IMR-90 (cell line): ENCODE data around the gene RPS2.

Experiments used
- CEBPB ChIP-seq: IDR thresholded peaks from 2 replicates; pipeline ENCODE4 v1.6.1; 2012; ENCODE audit warnings: low read depth, low read length, improper control_type of control experiment
- CTCF ChIP-seq: conservative IDR thresholded peaks from 2 replicates; pipeline ENCODE4 v1.5.1; 2012; ENCODE audit warnings: mild to moderate bottlenecking, low read depth, low read length, improper control_type of control experiment
- FOS ChIP-seq: fragments of 150-350 bp; IDR thresholded peaks from 2 replicates; pipeline ENCODE4 v1.6.1; 2016; ENCODE audit warnings: low read depth, low read length
- MAZ ChIP-seq: IDR thresholded peaks from 2 replicates; pipeline ENCODE4 v1.6.1; 2012; ENCODE audit warnings: low read depth, mild to moderate bottlenecking, low read length, improper control_type of control experiment, moderate library complexity, borderline replicate concordance
- POLR2A ChIP-seq: IDR thresholded peaks from 2 replicates; pipeline ENCODE4 v1.6.1; 2012; ENCODE audit warnings: mild to moderate bottlenecking, low read depth, low read length
- RAD21 ChIP-seq: IDR thresholded peaks from 2 replicates; pipeline ENCODE4 v1.6.1; 2012; ENCODE audit warnings: low read length, improper control_type of control experiment
- RCOR1 ChIP-seq: IDR thresholded peaks from 2 replicates; pipeline ENCODE4 v1.6.1; 2012; ENCODE audit warnings: mild to moderate bottlenecking, low read length, improper control_type of control experiment; ENCODE audit not compliant: insufficient replicate concordance
- RFX5 ChIP-seq: IDR thresholded peaks from 2 replicates; pipeline ENCODE4 v1.8.0; 2012; ENCODE audit warnings: low read depth, mild to moderate bottlenecking, low read length, moderate library complexity
- TF ChIP-seq, protein P1 (sequence below): fragments of 150-350 bp; IDR thresholded peaks from 2 replicates; pipeline ENCODE4 v1.6.1; 2017; ENCODE audit warnings: mild to moderate bottlenecking, antibody characterized with exemption, low read length, low read depth
- TF ChIP-seq, protein P2 (sequence below): fragments of 150-350 bp; IDR thresholded peaks from 2 replicates; pipeline ENCODE4 v1.6.1; 2016; ENCODE audit warnings: low read depth, mild to moderate bottlenecking, low read length, moderate library complexity, borderline replicate concordance

GRCh38 chr16:1981398-1981836 lies 16.8 kb upstream of the RPS2 start, which contains the start of gene NOXO1:
- no peak for TF ChIP-seq RCOR1
- no peak for TF ChIP-seq POLR2A
- TF ChIP-seq CTCF = no peak
- no peak for TF ChIP-seq FOS
- TF ChIP-seq RFX5 = no peak
- TF ChIP-seq RAD21 = no peak
- no peak for TF ChIP-seq MAZ
- no peak for TF ChIP-seq CEBPB
- TF ChIP-seq, protein P1, sequence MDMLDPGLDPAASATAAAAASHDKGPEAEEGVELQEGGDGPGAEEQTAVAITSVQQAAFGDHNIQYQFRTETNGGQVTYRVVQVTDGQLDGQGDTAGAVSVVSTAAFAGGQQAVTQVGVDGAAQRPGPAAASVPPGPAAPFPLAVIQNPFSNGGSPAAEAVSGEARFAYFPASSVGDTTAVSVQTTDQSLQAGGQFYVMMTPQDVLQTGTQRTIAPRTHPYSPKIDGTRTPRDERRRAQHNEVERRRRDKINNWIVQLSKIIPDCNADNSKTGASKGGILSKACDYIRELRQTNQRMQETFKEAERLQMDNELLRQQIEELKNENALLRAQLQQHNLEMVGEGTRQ = no peak
- TF ChIP-seq, protein P2, sequence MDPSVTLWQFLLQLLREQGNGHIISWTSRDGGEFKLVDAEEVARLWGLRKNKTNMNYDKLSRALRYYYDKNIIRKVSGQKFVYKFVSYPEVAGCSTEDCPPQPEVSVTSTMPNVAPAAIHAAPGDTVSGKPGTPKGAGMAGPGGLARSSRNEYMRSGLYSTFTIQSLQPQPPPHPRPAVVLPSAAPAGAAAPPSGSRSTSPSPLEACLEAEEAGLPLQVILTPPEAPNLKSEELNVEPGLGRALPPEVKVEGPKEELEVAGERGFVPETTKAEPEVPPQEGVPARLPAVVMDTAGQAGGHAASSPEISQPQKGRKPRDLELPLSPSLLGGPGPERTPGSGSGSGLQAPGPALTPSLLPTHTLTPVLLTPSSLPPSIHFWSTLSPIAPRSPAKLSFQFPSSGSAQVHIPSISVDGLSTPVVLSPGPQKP = no peak
